WTC11 (cell line): ENCODE data around the gene MAN1A2.

ENCODE experiments used
- TF ChIP-seq, protein P1 (sequence below): fragments of 200-600 bp; IDR thresholded peaks from 2 replicates; pipeline ENCODE4 v1.8.0; 2022; ENCODE audit warnings: antibody characterized with exemption
- TF ChIP-seq, protein P2 (sequence below): sonication (generic); formaldehyde crosslinking; IDR thresholded peaks from 2 replicates; pipeline ENCODE4 v1.8.1; 2022; ENCODE audit warnings: low read depth, mild to moderate bottlenecking, moderate library complexity, missing genetic modification reagents, borderline replicate concordance
- TF ChIP-seq, protein P3 (sequence below): sonication (generic); formaldehyde crosslinking; IDR thresholded peaks from 2 replicates; pipeline ENCODE4 v1.8.0; 2022; ENCODE audit warnings: mild to moderate bottlenecking, missing genetic modification reagents

GRCh38 chr1:117413412-117413811, 46.2 kb downstream of the MAN1A2 start:
- TF ChIP-seq, protein P1, sequence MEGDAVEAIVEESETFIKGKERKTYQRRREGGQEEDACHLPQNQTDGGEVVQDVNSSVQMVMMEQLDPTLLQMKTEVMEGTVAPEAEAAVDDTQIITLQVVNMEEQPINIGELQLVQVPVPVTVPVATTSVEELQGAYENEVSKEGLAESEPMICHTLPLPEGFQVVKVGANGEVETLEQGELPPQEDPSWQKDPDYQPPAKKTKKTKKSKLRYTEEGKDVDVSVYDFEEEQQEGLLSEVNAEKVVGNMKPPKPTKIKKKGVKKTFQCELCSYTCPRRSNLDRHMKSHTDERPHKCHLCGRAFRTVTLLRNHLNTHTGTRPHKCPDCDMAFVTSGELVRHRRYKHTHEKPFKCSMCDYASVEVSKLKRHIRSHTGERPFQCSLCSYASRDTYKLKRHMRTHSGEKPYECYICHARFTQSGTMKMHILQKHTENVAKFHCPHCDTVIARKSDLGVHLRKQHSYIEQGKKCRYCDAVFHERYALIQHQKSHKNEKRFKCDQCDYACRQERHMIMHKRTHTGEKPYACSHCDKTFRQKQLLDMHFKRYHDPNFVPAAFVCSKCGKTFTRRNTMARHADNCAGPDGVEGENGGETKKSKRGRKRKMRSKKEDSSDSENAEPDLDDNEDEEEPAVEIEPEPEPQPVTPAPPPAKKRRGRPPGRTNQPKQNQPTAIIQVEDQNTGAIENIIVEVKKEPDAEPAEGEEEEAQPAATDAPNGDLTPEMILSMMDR, result no peak
- TF ChIP-seq, protein P2, sequence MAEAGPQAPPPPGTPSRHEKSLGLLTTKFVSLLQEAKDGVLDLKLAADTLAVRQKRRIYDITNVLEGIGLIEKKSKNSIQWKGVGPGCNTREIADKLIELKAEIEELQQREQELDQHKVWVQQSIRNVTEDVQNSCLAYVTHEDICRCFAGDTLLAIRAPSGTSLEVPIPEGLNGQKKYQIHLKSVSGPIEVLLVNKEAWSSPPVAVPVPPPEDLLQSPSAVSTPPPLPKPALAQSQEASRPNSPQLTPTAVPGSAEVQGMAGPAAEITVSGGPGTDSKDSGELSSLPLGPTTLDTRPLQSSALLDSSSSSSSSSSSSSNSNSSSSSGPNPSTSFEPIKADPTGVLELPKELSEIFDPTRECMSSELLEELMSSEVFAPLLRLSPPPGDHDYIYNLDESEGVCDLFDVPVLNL, result no peak
- TF ChIP-seq, protein P3, sequence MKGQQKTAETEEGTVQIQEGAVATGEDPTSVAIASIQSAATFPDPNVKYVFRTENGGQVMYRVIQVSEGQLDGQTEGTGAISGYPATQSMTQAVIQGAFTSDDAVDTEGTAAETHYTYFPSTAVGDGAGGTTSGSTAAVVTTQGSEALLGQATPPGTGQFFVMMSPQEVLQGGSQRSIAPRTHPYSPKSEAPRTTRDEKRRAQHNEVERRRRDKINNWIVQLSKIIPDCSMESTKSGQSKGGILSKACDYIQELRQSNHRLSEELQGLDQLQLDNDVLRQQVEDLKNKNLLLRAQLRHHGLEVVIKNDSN, result no peak
